OCI-M2 (cell line): Measurements from ENCODE around the gene RNMT.
"Not testable (repeated sequence)": the region's sequence is repeated elsewhere in the genome, so short reads cannot be mapped to it uniquely, and the experiment has no call there.

Experiments
- DNase-seq: peaks from one replicate; lab custom pipeline; 2025; ENCODE audit not compliant: unreplicated experiment; lab: John Stamatoyannopoulos, UW

Gene RNMT

DNA sequence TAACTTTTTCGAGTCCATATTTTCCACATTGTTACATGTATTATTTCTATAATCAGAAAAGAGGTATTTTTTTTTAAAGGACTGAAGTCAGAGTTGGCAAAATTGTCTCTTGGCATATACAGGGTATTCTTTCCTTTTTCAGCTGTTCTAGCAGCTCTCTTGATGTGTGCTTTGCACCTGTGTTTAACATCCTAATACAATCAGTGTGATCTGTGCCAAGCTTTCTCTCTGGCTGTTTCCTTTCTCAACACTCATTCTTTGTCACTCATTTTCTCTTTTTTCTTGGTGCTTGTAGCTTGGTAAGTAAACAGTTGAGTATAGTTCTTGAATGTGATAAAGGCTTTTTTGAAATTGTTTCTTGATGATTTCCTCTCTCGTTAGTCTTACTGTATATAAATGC lies 9.2 kb downstream of the RNMT start:
- DNase-seq, result no peak

DNA sequence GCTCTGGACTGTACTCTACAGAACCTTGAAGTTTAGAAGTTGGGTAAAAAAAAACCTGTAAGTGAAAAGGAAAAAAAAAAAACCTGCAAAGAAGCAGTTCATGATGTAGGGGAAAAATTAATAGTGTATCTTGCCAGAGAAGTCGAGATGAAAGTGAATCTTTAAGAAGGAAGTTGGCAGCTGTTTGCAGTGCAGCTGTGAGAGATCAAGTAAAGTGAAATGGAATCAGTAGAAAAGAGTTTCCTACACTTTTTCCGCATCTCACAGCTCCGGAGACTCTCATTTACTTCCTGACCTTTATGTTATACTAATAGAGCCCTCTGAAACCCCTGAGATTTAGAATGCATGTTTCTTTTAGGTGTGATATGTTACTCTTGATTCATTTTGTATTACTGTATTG lies 19.2 kb downstream of the RNMT start:
- no peak for DNase-seq

DNA sequence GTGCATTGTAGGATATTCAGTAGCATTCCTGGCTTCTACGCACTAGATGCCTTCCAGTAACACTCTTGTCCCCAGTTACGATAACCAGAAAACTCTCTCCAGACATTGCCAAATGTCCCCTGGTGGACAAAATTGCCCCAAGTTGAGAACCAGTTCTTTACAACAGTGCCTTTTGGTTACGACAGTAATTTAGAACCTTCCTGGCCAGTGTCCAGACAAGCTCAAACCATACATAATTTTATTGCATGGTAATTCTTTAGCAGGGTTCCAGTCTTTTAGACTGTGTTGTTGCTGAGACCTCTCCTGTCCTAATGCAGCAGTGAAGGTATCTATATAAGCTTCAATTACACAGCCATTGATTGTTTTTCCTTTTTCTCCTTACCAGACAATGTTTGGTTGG lies 20.2 kb downstream of the RNMT start:
- DNase-seq, result no peak

DNA sequence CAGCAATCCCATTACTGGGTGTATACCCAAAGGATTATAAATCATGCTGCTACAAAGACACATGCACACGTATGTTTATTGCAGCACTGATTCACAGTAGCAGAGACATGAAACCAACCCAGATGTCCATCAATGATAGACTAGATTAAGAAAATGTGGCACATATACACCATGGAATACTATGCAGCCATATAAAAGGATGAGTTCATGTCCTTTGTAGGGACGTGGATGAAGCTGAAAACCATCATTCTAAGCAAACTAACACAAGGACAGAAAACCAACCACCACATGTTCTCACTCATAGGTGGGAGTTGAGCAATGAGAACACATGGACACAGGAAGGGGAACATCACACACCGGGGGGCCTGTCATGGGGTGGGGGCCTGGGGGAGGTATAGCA lies 25.1 kb downstream of the RNMT start:
- DNase-seq, result not testable (repeated sequence)

DNA sequence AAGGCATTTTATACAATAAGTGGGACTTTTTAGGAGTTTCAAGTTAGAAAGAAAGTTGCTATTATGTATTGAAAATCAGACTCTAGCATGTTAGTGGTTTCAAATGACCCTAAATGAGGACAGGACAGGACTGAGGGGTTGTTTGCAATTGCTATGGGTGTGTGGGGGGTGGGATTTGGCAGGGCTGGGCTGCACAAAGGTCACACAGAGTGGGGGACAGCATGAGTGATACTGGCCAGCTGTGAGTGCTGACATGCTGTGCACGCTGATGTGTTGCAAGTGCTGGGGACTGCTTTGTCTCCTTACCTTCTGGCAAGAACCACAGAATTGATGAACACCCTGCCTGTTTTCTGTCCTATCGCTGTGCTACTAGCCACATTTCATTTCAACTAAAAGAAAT lies 29.8 kb downstream of the RNMT start:
- no peak for DNase-seq

DNA sequence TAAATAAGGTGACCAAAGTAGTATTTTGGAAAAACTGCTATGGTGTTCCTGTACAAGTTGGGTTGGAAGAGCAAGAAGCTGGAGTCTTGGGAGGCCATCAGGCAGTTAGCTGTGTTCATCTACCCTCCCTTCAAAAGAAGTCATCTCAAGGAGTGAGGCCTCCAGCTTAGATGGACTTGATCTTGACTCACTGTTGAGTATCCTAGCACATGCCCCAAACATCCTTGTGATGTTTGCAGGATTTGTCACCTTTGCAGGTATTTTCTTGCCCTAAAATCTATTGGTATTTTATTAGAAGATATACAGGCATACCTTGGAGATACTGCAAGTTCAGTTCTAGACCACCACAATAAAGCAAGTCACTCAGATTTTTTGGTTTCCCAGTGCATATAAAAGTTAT lies 30.2 kb downstream of the RNMT start:
- no peak for DNase-seq

DNA sequence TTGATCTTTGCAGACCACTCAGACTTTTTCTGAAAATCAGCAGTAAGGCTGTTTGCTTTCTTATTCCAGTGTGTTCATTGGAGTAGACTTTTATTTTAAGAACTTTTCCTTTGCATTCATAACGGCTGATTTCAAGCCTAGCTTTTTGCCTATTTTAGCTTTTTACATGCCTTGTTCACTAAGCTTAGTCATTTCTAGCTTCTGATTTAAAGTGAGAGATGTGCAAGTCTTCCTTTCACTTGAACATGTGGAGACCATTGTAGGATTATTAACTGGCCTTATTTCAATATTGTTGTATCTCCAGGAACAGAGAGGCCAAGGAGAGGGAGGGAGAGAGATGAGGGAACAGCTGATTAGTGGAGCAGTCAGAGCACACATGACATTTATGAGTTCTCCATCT lies 32.1 kb downstream of the RNMT start:
- DNase-seq, result no peak

DNA sequence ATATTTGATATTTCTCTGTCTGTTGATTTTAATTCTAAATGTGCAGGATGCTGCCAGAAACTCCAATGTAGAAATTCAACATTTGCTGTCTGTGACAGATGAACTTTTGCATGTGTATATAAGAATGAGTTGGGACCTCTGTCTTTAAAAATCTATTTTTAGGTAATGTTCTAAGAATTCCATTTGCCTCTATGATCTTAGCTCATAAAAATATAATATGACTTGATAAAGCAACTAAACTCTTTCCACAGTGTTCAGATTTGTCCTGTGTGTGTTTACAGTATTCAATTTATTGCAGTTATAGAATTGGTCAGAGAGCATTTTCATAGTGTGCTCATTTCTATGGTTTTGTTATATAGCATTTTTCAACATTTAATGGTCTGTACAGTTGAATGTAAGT lies 33.6 kb downstream of the RNMT start:
- DNase-seq, result no peak

DNA sequence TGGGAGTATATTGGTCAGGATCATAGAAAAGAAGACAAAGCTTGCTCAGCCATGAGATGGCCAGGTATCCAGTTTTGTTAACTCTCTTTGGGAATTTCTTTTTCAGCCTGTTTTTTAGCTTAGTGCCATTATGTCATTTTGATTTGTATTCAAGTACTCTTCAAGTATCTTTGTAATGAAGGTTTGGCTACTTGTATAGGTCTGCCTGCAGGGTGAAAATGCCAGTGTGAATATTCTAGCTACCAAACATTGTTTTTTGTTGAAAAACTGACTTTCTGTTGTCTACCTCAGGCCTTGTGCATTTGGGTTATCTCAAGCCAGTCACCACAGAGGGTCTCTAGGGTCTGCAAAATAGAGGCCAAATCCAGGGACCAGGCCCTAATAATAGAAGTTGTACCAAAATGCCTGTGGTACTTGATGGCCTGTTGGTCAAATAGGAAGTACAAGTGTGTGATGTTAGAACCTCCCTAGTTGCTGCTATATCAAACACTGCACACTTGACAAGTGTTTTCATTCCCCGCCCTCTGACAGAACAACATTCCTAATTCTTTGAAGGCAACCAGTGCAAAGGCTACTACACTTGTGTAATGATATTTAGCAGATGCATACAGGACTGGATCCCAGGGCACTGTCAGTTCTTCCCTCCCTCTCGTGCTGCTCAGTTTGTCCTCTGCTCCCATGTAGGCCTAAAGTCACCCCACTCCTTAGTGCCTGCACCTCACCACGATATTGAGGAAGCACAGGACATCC lies 36.4 kb downstream of the RNMT start:
- no peak for DNase-seq

DNA sequence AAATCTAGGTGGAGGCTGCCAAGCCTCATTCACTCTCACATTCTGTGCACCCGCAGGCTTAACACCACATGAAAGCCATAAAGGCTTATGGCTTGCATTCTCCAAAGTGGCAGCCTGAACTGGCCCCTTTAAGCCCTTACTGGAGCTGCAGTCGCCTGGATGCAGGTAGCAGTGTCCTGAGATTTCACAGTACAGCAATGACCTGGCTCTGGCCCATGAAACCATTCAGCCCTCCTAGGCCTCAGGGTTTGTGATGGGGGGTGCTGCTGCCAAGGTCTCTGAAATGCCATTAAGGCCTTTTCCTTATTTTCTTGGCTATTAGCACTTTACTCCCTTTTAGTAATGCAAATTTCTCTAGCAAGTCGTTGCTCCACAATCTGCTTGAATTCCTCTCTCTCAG lies 48.6 kb downstream of the RNMT start:
- no peak for DNase-seq

DNA sequence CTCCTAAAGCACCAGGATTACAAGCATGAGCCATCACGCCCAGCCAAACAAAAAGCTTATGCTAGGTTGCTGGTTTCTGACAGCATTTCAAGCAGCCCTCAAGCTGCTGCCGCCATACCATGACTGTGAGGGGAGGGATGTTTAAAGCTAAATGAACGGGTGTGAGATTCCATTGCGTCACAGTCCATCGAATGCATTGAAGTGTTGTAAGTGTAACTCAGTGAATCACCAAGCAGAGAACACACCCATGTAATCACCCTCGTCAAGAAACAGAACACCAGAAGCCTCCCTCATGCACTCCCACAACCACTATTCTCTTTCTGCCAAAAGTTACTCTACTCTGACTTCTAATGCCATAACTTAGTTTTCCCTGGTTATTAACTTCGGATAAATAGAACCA lies 64.7 kb downstream of the RNMT start:
- DNase-seq, result no peak

DNA sequence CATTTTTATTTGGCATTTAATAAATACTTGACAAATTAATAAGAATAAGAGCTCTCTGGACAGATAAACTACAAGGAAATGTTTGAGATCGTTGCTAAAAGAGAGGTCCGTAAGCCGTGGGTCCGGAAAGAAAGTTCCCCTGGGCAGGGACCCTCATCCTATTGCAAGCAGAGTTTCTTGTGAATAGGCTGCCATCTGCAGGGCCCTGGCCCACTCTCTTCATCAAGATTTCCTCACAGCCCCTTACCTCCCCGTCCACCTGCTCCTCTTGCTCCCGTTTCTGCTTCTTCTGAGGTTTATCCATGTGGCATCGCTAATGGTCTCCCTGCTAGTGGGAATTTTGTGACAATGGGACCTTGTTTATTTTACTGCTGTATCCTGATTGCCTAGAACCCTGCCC lies 67.3 kb downstream of the RNMT start:
- DNase-seq, result no peak

DNA sequence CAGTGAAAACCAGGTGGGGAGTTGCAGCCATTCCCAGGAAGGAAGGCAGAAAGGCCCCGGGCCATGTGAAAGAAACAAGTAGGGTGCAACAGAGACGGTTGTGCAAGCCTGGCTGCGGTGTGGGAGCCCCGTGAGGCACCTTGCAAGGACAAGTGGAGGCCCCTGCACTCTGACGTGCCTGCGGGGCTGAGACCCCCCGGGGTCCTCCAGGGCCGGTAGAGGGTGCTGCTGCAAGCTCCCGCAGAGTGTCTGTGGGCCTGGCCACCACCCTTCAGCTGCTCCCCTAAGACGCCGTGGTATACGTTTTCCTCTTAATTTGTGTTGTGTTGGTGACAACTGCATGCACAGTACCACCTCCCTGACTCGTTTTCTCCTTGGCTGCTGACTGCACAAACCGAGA lies 70.0 kb downstream of the RNMT start:
- no peak for DNase-seq

DNA sequence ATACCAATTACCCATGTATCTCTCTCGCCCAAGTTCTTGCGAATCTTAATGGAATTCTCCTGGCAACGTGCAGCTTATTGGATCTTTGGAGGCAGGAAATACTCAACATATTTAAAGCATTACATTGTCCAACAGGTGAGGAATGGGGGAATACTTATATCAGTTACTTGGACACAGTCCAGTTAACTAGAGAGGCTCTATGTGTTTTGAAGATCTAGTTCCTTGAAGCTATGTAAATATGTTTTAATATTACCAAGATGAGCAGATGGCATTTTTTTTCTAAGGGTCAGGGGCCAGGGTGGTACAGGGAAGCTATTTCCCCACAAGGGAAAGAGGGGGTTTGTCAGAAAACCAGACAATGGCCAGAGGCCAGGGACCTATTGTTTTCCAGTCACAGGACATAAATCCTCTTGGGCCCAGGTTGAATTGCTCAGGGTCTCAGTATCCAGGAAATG lies 70.7 kb downstream of the RNMT start:
- no peak for DNase-seq

DNA sequence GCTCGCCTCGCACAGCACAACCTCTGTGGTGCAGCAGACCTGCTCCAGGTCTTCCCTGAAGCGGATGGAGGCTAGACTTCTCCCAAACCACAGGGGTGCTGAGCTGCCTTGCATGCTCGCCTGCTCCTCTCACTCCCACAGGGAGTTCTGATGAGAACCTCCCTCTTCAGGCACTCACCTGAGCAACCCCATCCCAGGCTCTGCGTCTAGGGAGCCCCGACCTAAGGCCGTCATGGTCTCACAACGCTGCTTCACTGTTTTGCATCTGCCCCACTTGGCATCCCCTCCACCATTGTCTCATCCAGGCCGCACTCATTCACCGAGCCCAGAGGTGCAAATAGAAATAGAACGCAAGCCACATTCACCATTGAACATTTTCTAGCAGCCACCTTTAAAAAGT lies 72.9 kb downstream of the RNMT start:
- DNase-seq, result no peak

DNA sequence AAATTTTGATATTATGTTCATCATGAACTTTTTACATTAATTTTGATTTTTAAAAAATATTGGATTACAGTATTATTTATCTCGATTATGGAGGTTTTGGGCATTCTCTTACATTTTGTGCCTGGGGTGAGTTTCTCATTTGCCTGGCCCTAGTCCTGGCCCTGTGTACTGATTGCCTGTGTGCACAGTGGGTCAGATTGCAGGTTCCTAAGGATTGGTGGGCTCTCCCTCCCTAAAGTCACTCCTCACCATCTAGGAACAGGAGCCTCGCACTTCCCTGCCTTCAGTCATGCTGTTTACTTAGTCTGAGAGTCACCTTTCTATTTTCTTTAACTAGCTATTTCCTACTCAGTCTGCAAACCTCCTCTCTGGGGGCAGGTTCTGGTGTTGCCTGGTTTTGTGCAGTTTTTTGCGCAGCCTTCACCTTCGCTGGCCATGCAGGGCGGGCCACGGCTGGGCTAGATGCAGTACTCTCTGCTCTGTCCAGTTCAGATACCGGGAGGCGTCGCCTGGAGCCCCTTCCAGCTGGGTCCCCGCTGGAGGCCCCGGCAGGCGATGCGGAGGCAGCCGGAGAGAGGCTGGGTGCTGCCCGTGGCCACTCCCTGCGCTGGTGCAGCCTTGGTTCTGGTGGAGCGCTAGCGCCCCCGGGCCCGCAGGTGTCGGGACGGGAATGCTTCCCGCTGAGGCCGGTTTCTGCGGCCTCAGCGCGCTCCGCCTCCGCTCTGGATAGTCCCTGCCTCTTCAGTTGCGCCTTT lies 74.2 kb downstream of the RNMT start:
- DNase-seq, result no peak

DNA sequence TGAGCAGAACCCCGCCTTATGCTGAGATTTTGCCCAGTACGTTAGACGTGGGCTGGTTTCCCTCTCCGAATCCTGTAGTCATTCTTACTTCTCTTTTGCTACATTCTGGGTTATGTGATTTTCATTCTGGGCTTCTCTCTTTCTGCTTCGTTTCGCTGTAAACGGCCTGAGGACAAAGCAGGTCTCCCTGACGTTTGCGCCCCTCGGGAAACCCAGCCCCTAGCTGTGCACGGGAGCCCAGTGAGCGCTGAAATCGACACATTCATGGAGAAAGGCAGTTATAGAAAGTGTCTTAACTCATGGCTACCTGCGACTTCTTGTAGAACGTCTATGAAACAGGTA lies 74.8 kb downstream of the RNMT start:
- DNase-seq, result no peak

DNA sequence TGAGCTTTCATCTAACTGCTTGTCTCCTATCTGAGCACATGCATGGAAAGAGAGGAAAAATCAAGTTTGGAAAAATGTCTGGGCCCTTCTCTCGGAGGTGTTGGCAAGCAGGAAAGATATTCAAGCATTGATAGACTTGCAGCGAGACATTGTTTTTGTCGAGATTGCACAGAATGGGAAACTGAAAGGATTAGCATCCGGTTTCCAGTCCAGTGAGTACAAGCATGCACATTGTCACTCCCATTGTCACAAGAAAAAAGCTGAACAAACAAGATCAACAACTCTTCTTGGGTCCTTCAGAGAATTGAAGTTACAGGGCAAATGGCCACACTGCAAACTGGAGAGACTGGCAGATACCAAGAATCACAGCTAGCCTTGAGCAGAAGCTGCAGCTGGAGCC lies 77.8 kb downstream of the RNMT start:
- DNase-seq, result no peak

DNA sequence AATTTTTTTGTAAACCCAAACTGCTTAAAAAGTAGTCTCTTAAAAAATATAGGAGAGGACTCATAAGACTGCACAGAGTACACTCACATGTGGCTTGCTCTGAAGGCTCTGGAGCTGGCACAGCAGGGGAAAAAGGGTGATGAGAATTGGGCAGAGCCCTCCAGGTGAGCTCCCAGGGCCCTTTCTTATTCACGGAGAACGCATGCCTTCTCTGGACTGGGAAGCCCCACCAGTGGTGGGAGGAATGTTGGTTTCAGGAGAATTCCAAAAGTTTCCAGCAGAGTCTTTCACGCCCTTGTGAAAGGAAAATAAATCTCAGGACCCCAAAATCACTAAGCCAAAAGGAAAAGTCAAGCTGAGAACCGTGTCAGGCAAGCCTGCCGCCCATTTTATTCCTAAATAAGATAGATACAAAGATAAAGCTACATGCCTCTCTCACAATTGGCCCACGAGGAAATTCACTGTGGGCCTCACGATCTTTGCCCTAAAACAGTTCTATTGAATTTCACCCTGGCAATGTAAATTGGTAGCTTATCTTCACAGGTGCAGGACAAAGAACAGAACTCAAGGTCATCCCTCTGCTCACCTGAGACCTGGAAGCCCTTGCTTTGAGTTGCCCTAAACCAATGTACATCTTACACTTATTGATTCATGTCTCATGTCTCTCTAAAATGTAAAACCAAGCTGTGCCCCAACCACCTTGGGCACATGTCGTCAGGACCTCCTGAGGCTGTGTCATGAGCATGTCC lies 82.0 kb downstream of the RNMT start:
- no peak for DNase-seq

DNA sequence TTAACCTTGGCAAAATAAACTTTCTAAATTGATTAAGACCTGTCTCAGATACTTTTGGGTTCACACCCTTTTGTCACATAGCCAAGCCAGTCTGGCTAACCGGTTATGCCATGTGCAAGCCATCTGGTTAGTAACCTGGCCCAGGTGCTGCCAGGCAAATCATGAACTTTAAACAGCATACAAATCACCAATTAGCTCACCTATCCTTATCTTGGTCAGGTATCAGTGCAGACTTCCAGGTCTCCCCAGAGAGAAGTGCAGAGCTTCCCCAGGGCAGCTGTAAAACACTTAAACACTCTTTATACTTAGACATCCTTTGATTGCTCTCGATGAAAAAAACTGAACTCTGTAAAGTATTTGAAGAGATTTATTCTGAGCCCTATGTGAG lies 82.6 kb downstream of the RNMT start:
- DNase-seq, result no peak

DNA sequence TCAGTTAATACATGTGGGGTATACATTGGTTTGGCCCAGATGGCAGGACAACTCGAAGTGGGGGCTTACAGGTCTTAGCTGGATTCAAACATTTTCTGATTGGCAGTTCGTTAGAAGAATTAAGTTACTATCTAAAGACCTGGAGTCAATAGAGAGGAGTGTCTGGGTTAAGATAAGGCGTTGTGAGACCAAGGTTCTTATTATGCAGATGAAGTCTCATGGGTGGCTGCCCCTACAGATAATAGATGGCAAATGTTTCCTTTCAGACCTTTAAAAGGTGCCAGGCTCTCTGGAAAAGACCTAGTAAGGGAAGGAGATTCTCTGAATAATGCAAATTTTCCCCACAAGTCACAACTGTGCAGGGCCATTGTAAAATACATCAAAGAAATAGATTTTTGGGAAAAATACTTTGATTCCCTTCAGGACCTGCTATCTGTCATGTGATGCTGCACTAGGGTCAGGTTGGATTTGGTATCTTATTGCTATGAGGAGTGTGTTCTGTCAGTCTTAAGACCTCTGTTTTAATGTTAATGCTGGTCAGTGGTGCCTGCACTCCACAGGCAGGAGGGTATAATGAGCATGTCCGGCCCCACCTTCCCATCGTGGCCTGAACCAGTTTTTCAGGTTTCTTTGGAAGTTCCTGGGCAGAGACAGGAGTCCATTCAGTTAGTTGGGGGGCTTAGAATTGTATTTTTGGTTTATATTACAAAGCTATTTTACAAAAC lies 83.2 kb downstream of the RNMT start:
- no peak for DNase-seq
